ENCODE measurements around the gene TMEM207. TPM values are rescaled to one million over a fixed set of nuclear protein-coding genes. Genes with fewer than 3 reads are reported as not detected.

TMEM207 gene
- polyA plus RNA-seq, 5 donors, result 0.08 to 0.37 (median 0.17) TPM

GRCh38 chr3:190385731-190386688, 63.7 kb downstream of the TMEM207 start:
- DNase-seq, result no peak

- peak in 1 of 2 donors; percentile 3 for DNase-seq
These were observed 65.4 kb downstream of the TMEM207 start for GRCh38 chr3:190384309-190384756.

- DNase-seq, result no peak
These were observed 67.6 kb downstream of the TMEM207 start for GRCh38 chr3:190382082-190382481.

GRCh38 chr3:190381441-190381840, 68.3 kb downstream of the TMEM207 start:
- DNase-seq, result no peak

- DNase-seq, result no peak
These were observed 69.5 kb downstream of the TMEM207 start for GRCh38 chr3:190380184-190380583.

Other genes with a start within 250 kb of the TMEM207 start
- gene CLDN1, start 127.5 kb downstream of the TMEM207 start, polyA plus RNA-seq (ENCODE audit: insufficient read depth in 1 of 5, insufficient read length in 5 of 5, low replicate concordance in 1 of 5), result 1 to 10 TPM; 1.6 to 5.0 (median 2.0) TPM
- gene CLDN16, start 61.7 kb downstream of the TMEM207 start, polyA plus RNA-seq (ENCODE audit: insufficient read depth in 1 of 5, insufficient read length in 5 of 5, low replicate concordance in 1 of 5), result under 1 TPM; 0.05 to 0.28 (median 0.25) TPM
- 10 to 100 TPM; 15.6 to 28.6 (median 21.2) TPM for gene IL1RAP, start 64.2 kb upstream of the TMEM207 start, polyA plus RNA-seq (ENCODE audit: insufficient read depth in 1 of 5, insufficient read length in 5 of 5, low replicate concordance in 1 of 5)

Measured in right lung (tissue), 5 donors.